A673 (cell line): ENCODE data around the gene TCEAL9. TPM values are rescaled to one million over a fixed set of nuclear protein-coding genes. Genes with fewer than 3 reads are reported as not detected.

Experiments
- BruUV-seq: library from RNA; stranded (reverse); fragments of 400-500 nt; replicated peaks from 2 replicates; lab custom pipeline; 2021; lab: Mats Ljungman, UMichigan
- CTCF ChIA-PET: fragments of 300-600 bp; sonication (Branson Sonifier 250); formaldehyde crosslinking; loops from one replicate; lab custom pipeline; 2022; ENCODE audit warnings: antibody characterized with exemption; lab: Charles Lee
- POLR2A ChIA-PET: fragments of 300-600 bp; sonication (Branson Sonifier 250); formaldehyde crosslinking; loops from one replicate; lab custom pipeline; 2022; ENCODE audit warnings: antibody characterized with exemption; ENCODE audit not compliant: low non-redundant PET; lab: Charles Lee
- DNase-seq: peaks from one replicate; pipeline ENCODE4 v3.0.0-alpha.2; 2015; ENCODE audit warnings: low spot score
- H3K27ac ChIP-seq: fragments of 200-600 bp; sonication (generic); 2 replicates; pipeline ENCODE4 v1.5.1; 2016; ENCODE audit warnings: mixed run types, low read depth, mild to moderate bottlenecking, mixed read lengths, antibody characterized with exemption, low read length; ENCODE audit not compliant: poor library complexity, severe bottlenecking
- H3K27me3 ChIP-seq: fragments of 200-600 bp; sonication (generic); replicated peaks from 2 replicates; pipeline ENCODE4 v1.6.1; 2017; ENCODE audit warnings: mixed run types, low read depth, mild to moderate bottlenecking, mixed read lengths, antibody characterized with exemption, low read length; ENCODE audit not compliant: insufficient read depth, poor library complexity
- H3K36me3 ChIP-seq: fragments of 200-600 bp; sonication (generic); 2 replicates; pipeline ENCODE4 v1.6.1; 2016; ENCODE audit warnings: mixed run types, mild to moderate bottlenecking, mixed read lengths, antibody characterized with exemption, low read length; ENCODE audit not compliant: insufficient read depth, poor library complexity, severe bottlenecking
- H3K4me1 ChIP-seq: fragments of 200-600 bp; sonication (generic); 2 replicates; pipeline ENCODE4 v1.6.1; 2017; ENCODE audit warnings: mixed run types, mild to moderate bottlenecking, mixed read lengths, antibody characterized with exemption, low read length; ENCODE audit not compliant: insufficient read depth, poor library complexity, severe bottlenecking
- H3K4me3 ChIP-seq: fragments of 200-600 bp; sonication (generic); 2 replicates; pipeline ENCODE4 v1.5.1; 2016; ENCODE audit warnings: low read depth, mixed run types, mild to moderate bottlenecking, mixed read lengths, low read length; ENCODE audit not compliant: poor library complexity, severe bottlenecking
- H3K9me3 ChIP-seq: fragments of 200-600 bp; sonication (generic); 2 replicates; pipeline ENCODE4 v1.6.1; 2016; ENCODE audit warnings: mixed run types, low read depth, mild to moderate bottlenecking, mixed read lengths, antibody characterized with exemption, low read length; ENCODE audit not compliant: poor library complexity, severe bottlenecking
- EZH2 ChIP-seq: fragments of 200-600 bp; sonication (generic); IDR thresholded peaks from 2 replicates; pipeline ENCODE4 v1.6.1; 2017; ENCODE audit warnings: borderline replicate concordance, low read depth, mild to moderate bottlenecking, mixed read lengths, antibody characterized with exemption, low read length; ENCODE audit not compliant: poor library complexity, severe bottlenecking
- intact Hi-C: fragments of 100-400 bp; cut with micrococcal nuclease; formaldehyde crosslinking; loops from one replicate; pipeline ENCODE4 v1.10.0; 2022; ENCODE audit not compliant: unreplicated experiment
- total RNA-seq: library from RNA; stranded (reverse); gene quantifications from 2 replicates; pipeline ENCODE4 v1.2.3, GENCODE V29; 2021
- TF ChIP-seq, protein P1 (sequence below): fragments of 300-800, 200-600 bp; sonication (generic); conservative IDR thresholded peaks from 2 replicates; pipeline ENCODE4 v1.5.1; 2017; ENCODE audit warnings: low read depth, mild to moderate bottlenecking, antibody characterized with exemption, low read length, moderate library complexity, mixed read lengths

The TCEAL9 gene
- total RNA-seq, 1 experiment from 2014 or later, result 48.6 TPM

DNA sequence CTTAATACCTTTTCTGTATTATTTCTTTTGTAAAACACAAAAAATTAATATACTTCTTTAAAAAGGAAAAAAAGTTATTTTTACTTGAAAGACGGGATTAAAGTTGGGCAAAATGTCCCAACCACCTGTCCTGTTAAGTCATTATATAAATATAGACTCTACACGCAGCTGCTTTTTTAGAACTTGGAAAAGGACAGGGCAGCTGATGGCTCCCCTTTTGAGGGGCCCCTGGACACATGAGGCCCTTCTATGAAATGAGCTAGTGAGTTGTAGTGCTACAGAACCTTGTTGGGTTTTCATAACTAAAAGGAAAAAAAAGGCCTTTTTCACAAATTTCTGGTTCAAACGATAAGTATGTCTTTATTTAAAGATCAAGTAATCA lies 44.9 kb upstream of the TCEAL9 start:
- POLR2A ChIA-PET, result no interaction called here
- TF ChIP-seq, protein P1, sequence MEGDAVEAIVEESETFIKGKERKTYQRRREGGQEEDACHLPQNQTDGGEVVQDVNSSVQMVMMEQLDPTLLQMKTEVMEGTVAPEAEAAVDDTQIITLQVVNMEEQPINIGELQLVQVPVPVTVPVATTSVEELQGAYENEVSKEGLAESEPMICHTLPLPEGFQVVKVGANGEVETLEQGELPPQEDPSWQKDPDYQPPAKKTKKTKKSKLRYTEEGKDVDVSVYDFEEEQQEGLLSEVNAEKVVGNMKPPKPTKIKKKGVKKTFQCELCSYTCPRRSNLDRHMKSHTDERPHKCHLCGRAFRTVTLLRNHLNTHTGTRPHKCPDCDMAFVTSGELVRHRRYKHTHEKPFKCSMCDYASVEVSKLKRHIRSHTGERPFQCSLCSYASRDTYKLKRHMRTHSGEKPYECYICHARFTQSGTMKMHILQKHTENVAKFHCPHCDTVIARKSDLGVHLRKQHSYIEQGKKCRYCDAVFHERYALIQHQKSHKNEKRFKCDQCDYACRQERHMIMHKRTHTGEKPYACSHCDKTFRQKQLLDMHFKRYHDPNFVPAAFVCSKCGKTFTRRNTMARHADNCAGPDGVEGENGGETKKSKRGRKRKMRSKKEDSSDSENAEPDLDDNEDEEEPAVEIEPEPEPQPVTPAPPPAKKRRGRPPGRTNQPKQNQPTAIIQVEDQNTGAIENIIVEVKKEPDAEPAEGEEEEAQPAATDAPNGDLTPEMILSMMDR, result no peak
- TF ChIP-seq EZH2, result no peak
- Histone ChIP-seq H3K4me3 (no peak overlapping the region), H3K9me3 (no peaks in the 10 kb centered on the region), H3K27ac (no peak overlapping the region), H3K27me3 (no peaks in the 10 kb centered on the region), H3K4me1 (no peaks in the 10 kb centered on the region), H3K36me3 (no peaks in the 10 kb centered on the region)
- DNase-seq, result no peak
- intact Hi-C loops, result no loop called here
- CTCF ChIA-PET, result no interaction called here
- no TSS peak for BruUV-seq

DNA sequence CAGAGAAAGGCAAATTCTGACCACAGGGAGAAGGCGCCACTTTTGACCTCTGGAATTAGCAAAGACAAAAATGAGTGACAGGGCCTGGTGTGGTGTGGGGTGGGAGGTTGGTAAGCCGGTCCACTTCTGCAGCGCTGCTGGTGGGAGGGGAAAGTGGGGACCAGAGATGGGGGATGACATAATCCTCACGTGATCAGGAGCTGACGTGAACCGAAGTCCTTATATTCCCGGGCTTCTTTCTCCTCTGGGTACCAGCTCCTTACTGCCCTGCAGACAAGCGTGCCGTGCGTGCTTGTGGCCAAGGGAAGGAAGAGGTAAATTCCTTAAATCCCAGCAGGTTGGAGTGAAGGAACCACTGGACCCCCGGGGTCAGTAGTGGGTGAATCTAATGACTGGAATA lies 26.3 kb upstream of the TCEAL9 start, which contains the start of gene TCEAL7:
TSS of gene TCEAL7 (plus strand) at position 249 of the 400 bp plus-strand sequence. CDS start 1,165 bp downstream, outside the sequence.
- Histone ChIP-seq H3K4me3 (no peak within 1 kb of the TSS), H3K4me1 (peaks cover 18% of the 10 kb centered on the region), H3K36me3 (no peaks in the 10 kb centered on the region), H3K9me3 (no peaks in the 10 kb centered on the region), H3K27me3 (no peaks in the 10 kb centered on the region), H3K27ac (no peak within 1 kb of the TSS)
- no peak for TF ChIP-seq EZH2
- TF ChIP-seq, protein P1, result no peak
- intact Hi-C loops, result no loop called here
- no peak for DNase-seq
- ChIA-PET POLR2A (no interaction called here), CTCF (no interaction called here)
- BruUV-seq, result no TSS peak

DNA sequence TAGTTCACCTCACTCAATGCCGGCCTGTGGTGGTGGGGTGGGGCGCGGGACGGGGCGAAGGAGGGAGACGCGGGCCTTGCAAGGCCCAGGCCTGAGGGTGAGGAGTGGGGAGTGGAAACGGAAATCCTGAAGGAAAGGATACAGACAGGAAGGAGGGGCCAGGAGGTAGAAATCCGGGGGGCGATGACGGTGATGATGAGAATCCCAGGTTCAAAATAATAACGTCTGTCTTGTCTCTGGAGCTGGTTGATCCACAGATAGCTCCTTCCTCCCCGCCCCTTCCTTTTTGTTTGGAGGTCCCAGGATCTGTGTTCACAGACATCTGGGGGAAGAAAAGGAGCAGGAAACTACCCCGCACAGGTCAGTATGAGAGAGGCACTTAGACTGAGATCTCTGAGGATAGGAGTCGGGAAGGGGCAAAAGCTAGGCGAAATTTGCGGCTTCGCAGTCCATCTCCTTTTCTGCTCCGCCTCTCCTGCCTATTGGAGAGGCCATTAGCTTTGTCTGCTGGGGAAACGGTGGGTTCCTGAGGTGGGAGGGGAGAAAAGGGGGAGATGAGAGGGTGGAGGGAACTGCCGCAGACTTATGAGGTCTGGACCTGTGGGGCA lies 25.5 kb upstream of the TCEAL9 start:
- H3K4me1 ChIP-seq, result peaks cover 18% of the 10 kb centered on the region
- ChIA-PET POLR2A (no interaction called here), CTCF (interaction anchor here (0.6 kb wide), 1 partner anchor 18 kb away, joined by 3 read pairs; no protein-coding TSS in a partner anchor)
- no TSS peak for BruUV-seq
- H3K9me3 ChIP-seq, result no peaks in the 10 kb centered on the region
- TF ChIP-seq EZH2, result no peak
- TF ChIP-seq, protein P1, result no peak
- no peak overlapping the region for H3K27ac ChIP-seq
- no peaks in the 10 kb centered on the region for H3K27me3 ChIP-seq
- H3K4me3 ChIP-seq, result no peak overlapping the region
- H3K36me3 ChIP-seq, result no peaks in the 10 kb centered on the region
- no peak for DNase-seq
- intact Hi-C loops, result no loop called here
